RPMI8226 (cell line): ENCODE data around the gene BCL2L13.

ENCODE experiments used
- DNase-seq: peaks from one replicate; pipeline ENCODE4 v3.0.0-alpha.2; 2015

The BCL2L13 gene

GRCh38 chr22:17767233-17768065, 128.9 kb downstream of the BCL2L13 start:
- no peak for DNase-seq

- no peak for DNase-seq
Observed at GRCh38 chr22:17769013-17769715, 130.6 kb downstream of the BCL2L13 start.

DNA sequence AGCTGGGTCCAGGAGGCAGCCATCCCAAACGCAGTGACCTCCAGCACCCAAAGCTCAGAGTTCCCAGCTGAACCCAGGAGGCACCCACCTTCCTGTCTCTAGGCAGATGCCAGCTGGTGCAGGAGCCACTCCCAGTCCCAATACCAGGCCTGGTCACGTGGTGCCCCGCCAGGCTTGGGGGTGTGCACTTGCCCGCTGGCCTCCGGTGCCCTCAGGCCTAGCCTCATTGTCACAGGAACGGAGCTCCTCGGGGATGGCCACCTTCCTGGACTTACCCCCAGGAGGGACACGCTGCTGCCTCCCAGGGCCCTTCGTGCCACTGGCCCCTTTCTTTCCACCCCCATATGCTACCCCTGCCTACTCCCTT, 131.1 kb downstream of the BCL2L13 start:
- DNase-seq: no peak

- DNase-seq: no peak
Observed at GRCh38 chr22:17770180-17771077, 131.9 kb downstream of the BCL2L13 start.

DNA sequence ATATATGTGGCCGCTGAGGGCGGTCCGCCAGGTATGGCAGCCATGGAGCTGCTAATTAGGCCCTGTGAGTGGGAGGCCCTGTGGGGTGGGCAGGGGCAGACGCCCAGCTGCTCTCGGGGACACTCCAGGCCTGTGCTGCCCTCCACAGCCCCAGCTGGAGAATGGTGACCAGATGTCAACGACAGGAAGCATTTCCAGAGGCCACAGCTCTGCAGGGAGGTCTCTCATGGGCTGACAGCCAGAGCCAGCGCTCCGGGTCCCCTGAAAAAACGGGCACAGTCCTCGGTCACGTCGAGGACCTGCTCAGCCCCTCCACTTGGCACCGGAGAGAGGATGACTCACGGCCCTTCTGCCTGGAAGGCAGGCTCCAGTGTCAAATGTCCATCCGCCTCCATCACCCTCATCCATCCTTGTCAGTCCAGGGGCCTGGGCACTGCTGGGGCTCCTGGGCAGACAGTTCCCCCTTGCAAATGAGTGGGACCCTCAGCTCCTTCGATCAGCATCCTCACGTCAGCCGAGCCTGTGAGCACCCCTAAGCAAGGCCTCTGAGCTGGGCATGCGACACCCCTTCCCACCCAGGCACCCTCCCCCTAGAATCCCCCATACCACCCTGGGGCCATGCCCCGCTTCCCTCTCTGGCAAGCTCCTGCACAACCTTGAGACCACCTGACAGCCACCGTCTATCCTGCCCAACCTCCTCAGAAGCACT, 133.8 kb downstream of the BCL2L13 start:
- DNase-seq: no peak

DNA sequence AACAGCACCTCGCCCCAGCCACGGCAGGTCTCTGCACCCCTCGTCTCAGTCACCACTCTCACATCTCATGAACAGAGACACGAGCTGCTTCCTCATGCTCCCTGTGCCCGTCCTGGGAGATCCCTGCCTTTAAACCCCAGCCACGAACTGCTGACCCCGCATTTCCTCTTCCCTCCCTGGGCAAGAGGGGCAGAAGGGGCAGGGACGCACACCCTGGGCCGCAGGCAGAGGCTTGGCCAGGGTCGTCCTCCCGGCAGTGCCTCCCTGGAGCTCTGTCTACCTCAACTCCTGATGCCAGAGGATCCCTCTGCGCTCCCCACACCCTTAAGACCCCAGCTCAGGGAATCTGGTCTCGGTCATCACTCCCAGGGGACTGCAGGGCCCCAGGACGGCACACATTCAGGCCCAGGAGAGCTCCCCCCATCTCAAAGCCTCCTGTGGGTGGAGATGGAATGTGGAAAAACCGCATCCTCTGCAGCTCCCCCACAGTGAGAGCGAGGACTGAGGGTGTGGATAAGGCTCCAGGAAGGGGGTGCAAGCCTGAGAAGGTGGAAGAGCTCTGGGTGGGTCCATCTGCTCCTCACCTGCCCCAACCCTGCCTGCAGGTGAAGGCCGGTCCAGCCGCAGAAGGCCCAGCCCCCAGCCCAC, 134.5 kb downstream of the BCL2L13 start:
- DNase-seq: no peak

DNA sequence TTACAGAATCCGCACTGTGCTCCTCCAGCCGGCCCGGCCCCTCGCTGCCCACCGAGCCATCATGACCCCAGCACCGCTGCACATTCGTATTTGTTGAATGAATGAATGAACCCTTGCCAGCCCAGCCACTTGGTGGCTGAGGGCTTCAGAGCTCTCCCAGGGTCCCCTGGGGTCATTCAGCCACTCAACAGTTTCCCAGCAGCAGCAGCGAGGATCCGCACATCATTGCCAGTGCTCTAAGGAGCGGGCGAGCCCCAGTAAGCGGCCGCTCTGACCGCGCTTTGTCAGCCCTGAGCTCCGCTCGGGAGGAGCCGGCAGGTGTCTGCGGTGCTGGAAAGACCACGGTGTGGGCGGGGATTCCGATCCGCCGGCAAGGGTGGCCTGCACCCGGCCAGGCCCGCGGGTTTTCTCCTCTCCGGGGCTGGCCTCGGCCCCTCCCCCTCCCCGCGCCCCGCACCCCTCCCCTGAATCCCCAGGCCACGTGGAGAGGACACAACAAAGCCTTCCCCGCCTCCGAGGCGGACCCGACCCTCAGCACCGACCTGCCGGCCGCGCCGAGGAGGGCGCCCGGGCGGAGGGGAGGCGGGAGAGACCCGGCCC, 135.1 kb downstream of the BCL2L13 start:
- DNase-seq: peak; percentile 62

DNA sequence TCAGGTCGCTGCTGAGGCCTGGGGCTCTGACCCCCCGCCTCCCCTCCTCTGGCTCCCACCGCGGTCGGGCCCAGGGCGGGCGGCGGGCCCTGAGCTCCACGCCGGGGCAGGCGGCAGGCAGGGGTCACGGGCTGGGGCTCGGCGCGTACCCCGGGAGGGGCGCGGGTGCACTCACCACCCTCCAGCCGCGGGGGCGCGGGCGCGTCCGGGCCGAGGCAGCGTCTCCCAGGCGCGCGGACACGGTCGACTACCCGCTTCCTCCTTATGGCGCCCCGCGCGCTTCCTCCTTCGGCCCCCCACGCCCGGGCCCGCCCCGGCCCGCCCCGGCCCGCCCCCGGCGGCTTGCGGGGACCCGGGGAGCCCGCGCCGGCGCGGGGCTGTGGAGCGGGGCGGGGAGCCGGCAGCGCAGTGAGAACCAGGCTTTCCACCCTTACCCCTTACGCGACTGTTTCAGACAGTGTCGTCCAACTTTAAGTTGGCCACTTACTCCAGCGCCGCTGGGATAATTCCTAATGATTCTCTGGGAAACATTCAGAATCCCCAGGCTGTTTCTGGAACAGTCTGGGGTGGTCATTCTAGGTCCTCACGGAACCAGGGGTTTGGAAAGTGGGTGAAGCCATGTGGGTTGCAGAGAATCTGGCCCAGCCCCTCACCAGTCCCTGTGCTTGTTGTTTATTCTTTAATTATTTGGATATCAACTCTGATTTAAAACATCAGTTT, 135.8 kb downstream of the BCL2L13 start, which contains the start of gene BID:
Gene BID, minus strand, starts transcription at position 264 of the 720 bp plus-strand sequence. CDS start 24,353 bp downstream, outside the sequence.
- DNase-seq: peak; percentile 38

- DNase-seq: no peak
Observed at GRCh38 chr22:17774926-17775685, 136.5 kb downstream of the BCL2L13 start.

- DNase-seq: no peak
Observed at GRCh38 chr22:17775781-17776465, 137.4 kb downstream of the BCL2L13 start.

GRCh38 chr22:17777005-17777716, 138.6 kb downstream of the BCL2L13 start:
- DNase-seq: peak; percentile 55

DNA sequence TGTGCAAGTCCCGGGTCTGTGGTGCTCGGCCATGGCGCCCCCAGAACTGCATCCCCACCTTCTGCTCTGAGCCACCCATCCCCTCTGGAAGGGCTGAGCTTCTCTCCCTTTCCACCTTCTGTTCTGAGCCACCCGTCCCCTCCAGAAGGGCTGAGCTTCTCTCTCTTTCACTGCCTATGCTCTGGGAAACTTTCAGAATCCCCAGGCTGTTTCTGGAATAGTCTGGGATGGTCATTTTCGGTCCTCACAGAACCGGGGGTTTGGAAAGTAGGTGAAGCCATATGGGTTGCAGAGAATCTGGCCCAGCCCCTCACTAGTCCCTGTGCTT, 139.1 kb downstream of the BCL2L13 start:
- no peak for DNase-seq

DNA sequence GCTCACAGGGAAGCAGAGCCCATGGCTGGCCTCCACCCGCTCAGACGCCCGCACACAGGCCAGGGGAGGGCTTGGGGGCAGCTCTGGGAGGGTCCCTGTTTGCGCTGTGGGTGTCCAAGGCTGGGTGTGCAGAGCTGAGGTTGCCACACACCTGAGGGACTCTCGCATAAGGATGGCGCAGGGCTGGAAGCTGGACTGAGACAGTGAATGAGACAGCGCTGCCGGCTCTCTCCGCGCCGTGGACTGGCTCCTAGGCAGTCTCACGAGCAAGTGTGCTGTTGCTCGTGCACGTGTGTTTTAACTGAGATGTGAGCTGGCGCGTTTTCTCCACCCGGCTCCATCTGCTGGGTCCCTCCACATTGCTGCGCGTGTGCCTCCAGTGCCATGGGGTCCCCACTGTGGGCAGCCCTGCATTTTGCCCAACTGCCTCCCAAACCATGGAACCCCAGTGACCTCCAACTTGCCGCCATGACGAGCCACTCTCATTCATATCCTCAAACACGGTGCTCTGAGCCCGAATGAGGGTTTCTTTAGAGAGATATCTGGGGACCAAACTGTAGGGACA, 139.9 kb downstream of the BCL2L13 start:
- DNase-seq: no peak

- no peak for DNase-seq
Observed at GRCh38 chr22:17779286-17780115, 140.9 kb downstream of the BCL2L13 start.

- no peak for DNase-seq
Observed at GRCh38 chr22:17780116-17780740, 141.7 kb downstream of the BCL2L13 start.
